Renal cortex interstitium (tissue), 15 donors: ENCODE measurements around the gene KLHL24. TPM values are rescaled to one million over a fixed set of nuclear protein-coding genes. Genes with fewer than 3 reads are reported as not detected.
"Not testable (repeated sequence)": the region's sequence is repeated elsewhere in the genome, so short reads cannot be mapped to it uniquely, and the experiment has no call there.

Experiments used
- DNase-seq, 11 donors: peaks; one replicate each; pipeline ENCODE4 v3.0.0-alpha.2; 2013; ENCODE audit warnings: low read depth in 9 of 11, low spot score in 4 of 11; ENCODE audit errors: extremely low read depth in 1 of 11
- long read RNA-seq, 16 experiments: transcript quantifications; one replicate each; lab custom pipeline, GENCODE V29; 2026
- polyA plus RNA-seq, 3 donors: library from polyadenylated mRNA; unstranded; fragments of 120-200 nt; gene quantifications; one replicate each; pipeline ENCODE4 v1.2.1, GENCODE V29; 2013; ENCODE audit not compliant: insufficient read length in 3 of 3

Gene KLHL24
- 10 to 100 TPM; 42.7 to 63.2 (median 50.8) TPM for polyA plus RNA-seq
- long read RNA-seq, donor 1, partial matches to known transcripts = 5 of 9 reads
- long read RNA-seq, donor 1, other reads (novel, unspliced or antisense) = 0 of 9 reads
- long read RNA-seq, donor 2, partial matches to known transcripts = 17 of 19 reads
- long read RNA-seq, donor 2, other reads (novel, unspliced or antisense) = 0 of 19 reads
- long read RNA-seq, donor 3, full-length matches to known transcripts = 7 of 7 reads
- long read RNA-seq, donor 3, partial matches to known transcripts = 0 of 7 reads
- long read RNA-seq, donor 3, other reads (novel, unspliced or antisense) = 0 of 7 reads
- long read RNA-seq, donor 4, partial matches to known transcripts = 0 of 4 reads
- long read RNA-seq, donor 4, other reads (novel, unspliced or antisense) = 0 of 4 reads
- long read RNA-seq, donor 5 = 0 reads
- long read RNA-seq, donor 6, partial matches to known transcripts = 0 of 3 reads
- long read RNA-seq, donor 6, other reads (novel, unspliced or antisense) = 0 of 3 reads
- long read RNA-seq, donor 7, partial matches to known transcripts = 0 of 3 reads
- long read RNA-seq, donor 7, other reads (novel, unspliced or antisense) = 0 of 3 reads
- long read RNA-seq, donor 8, partial matches to known transcripts = 12 of 17 reads
- long read RNA-seq, donor 8, other reads (novel, unspliced or antisense) = 0 of 17 reads
- long read RNA-seq, donor 9, partial matches to known transcripts = 0 of 4 reads
- long read RNA-seq, donor 9, other reads (novel, unspliced or antisense) = 0 of 4 reads
- long read RNA-seq, donor 10, partial matches to known transcripts = 12 of 17 reads
- long read RNA-seq, donor 10, other reads (novel, unspliced or antisense) = 0 of 17 reads
- long read RNA-seq, donor 11, full-length matches to known transcripts = 4 of 12 reads
- long read RNA-seq, donor 11, partial matches to known transcripts = 8 of 12 reads
- long read RNA-seq, donor 11, other reads (novel, unspliced or antisense) = 0 of 12 reads
- long read RNA-seq, donor 12, partial matches to known transcripts = 0 of 2 reads
- long read RNA-seq, donor 12, other reads (novel, unspliced or antisense) = 0 of 2 reads
- long read RNA-seq, donor 13, partial matches to known transcripts = 14 of 19 reads
- long read RNA-seq, donor 13, other reads (novel, unspliced or antisense) = 0 of 19 reads
- long read RNA-seq, donor 14, partial matches to known transcripts = 0 of 8 reads
- long read RNA-seq, donor 14, other reads (novel, unspliced or antisense) = 0 of 8 reads
- long read RNA-seq, donor 15, full-length matches to known transcripts = 2 of 2 reads
- long read RNA-seq, donor 15, partial matches to known transcripts = 0 of 2 reads
- long read RNA-seq, donor 15, other reads (novel, unspliced or antisense) = 0 of 2 reads
- long read RNA-seq, donor 16, full-length matches to known transcripts = 16 of 34 reads
- long read RNA-seq, donor 16, partial matches to known transcripts = 18 of 34 reads
- long read RNA-seq, donor 16, other reads (novel, unspliced or antisense) = 0 of 34 reads

GRCh38 chr3:183635431-183636220 lies at the start of gene KLHL24:
Gene KLHL24, plus strand, starts transcription at chr3:183635623. Its CDS starts 14,734 bp downstream, at chr3:183650357.
- peak; percentile 83 to 95 (median 91) for DNase-seq

DNA sequence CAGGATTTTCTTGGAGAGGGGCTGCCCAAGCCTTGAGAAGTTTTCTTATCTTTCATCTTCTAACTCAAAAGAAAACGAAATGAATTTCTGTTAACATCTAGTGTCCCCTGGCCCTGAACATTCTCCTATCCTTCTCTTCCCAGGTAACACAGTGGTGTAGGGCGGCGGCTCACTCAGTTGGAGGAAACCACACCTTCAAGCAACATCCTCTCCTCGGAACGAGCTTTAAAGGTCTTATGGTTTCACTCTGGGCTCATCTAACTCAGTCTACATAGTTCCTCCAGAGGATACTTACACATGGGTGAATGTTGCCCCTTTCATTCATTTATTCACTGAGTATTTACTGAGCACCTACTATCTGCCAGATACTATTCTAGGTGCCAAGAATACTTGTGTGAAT lies 48.9 kb upstream of the KLHL24 start:
- no peak for DNase-seq

- DNase-seq = no peak
These were observed 48.1 kb upstream of the KLHL24 start for GRCh38 chr3:183587336-183587735.

DNA sequence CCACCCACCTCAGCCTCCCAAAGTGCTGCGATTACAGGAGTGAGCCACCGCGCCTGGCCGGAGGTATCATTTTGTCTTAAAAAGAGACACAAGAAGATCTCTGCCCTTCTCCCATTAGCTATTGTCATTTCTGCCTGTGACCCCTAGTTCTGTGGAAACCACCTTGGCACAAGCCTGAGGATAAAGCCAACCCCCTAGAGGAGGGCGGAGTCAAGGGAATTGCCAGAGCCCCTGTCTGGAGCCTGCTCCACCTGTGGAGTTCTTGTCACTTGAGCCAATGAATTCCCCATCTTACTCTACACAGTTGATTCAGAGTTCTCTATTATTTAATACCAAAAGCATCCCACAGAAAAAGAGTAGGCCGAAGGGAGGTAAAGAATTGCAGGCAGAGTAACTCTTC lies 45.0 kb upstream of the KLHL24 start:
- no peak for DNase-seq

- DNase-seq = no peak
These were observed 43.4 kb upstream of the KLHL24 start for GRCh38 chr3:183591881-183592521.

DNA sequence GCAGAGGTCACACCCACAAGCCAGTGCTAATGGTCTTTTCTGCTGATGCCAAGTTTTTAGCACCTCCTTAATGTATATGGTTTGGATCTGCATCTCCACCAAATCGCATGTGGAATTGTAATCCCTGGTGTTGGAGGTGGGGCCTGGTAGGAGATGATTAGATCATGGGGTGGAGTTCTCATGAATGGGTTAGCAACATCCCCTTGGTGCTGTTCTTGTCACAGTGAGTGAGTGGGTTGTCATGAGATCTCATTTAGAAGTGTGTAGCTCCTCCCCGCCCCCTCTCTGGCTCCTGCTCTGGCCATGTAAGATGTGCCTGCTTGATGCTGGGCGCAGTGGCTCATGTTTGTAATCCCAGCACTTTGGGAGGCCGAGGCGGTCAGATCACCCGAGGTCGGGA lies 42.6 kb upstream of the KLHL24 start:
- no peak for DNase-seq

- DNase-seq = no peak
These were observed 40.8 kb upstream of the KLHL24 start for GRCh38 chr3:183594636-183595035.

DNA sequence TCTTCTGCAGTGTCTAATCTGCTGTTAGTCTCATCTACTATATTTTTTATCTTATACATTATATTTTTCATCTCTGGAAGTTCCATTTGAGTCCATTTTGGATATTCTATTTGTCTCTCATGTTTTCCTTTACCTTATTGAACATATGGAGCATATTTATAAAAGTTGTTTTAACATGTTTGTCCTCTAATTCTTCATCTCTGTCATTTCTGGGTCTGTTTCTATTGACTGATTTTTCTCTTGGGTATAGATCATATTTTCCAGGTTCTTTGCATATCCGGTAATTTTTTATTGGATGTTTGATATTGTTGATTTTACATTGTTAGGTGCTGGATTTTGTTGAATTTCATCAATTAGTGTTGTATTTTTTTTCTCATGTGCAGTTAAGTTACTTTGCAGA lies 37.5 kb upstream of the KLHL24 start:
- no peak for DNase-seq

DNA sequence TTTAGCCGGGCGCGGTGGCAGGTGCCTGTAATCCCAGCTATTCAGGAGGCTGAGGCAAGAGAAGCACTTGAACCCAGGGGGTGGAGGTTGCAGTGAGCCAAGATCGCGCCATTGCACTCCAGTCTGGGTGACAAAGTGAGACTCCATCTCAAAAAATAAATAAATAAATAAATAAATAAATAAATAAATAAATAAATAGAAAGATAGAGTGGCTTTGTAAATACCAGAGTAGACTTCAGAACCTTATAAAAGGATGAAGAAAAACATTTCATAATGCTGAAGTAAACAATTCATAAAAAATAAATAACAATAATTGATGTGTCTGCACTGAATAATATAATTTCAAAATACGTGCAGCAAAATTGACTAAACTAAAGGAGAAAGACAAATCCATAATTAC lies 24.1 kb upstream of the KLHL24 start:
- not testable (repeated sequence) for DNase-seq

GRCh38 chr3:183613366-183614285 lies 21.8 kb upstream of the KLHL24 start:
- DNase-seq = no peak

DNA sequence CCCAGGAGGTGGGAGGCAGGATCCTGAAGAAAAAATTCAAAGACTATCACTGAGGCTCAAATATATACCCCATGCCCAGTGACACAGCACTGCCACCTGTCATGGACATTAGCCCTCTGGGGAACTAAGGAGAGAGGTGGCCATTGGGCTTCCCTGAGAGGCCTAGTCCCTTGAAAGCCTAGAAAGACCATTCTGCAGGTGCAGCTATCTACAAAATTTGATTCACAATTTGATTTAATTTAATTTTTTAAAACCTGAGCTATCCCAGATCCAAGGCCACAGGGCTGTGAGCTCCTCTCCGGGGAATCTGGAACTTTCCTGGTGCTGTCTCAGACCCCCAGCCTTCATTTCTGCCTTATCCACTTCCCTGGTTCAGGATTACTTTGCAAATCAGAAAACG lies 16.9 kb upstream of the KLHL24 start:
- DNase-seq = no peak

DNA sequence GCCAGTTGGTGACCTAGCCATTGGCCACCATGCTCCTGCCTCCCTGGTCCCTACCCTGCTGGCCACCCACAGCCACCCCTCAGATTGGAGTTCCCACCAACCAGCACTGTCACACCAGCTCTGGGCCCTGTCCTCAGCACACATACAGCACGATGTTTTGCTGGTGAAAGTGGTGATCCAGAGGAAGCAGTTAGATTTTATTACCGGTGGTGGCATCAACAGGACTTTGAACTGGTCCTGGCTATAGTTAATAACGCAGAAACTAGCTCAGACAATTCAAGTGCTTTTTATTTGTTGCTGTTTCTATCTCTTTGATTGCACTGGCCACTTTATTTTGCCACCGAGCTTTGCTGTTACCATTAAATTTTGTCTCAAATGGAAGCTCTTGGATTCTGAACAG lies 16.4 kb upstream of the KLHL24 start:
- no peak for DNase-seq

DNA sequence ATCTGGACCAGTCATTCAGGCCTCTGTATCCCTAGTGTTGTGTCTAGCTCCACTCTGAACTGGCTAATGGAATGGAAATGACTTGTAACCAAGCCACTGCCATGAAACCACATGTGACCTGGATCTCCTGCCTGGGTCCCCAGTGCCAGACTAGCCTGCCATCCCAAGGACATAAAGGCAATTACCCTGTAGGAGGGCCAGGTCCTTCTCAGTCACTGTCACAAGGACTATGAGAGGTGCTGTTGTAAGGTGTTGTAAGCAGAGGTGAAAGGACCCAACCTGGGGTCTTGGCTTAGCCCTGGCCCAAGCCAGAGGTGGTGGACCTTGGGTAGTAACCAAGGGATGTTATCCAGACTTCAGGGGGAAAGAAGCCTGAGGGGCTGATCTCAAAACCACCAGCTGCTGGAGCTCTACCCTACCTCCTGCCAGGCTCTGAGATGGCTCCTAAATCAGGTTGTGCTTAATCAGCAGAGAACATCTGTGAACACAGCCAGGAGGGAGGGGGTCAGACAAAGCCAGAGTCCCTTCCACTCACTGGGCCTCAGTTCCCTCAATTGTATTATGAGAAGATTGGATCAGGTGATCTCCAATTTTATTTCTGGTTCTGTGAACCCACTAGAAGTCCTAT lies 15.7 kb upstream of the KLHL24 start:
- no peak for DNase-seq

- no peak for DNase-seq
These were observed 15.2 kb upstream of the KLHL24 start for GRCh38 chr3:183620252-183620628.

- not testable (repeated sequence) for DNase-seq
These were observed 12.9 kb upstream of the KLHL24 start for GRCh38 chr3:183622473-183622872.

DNA sequence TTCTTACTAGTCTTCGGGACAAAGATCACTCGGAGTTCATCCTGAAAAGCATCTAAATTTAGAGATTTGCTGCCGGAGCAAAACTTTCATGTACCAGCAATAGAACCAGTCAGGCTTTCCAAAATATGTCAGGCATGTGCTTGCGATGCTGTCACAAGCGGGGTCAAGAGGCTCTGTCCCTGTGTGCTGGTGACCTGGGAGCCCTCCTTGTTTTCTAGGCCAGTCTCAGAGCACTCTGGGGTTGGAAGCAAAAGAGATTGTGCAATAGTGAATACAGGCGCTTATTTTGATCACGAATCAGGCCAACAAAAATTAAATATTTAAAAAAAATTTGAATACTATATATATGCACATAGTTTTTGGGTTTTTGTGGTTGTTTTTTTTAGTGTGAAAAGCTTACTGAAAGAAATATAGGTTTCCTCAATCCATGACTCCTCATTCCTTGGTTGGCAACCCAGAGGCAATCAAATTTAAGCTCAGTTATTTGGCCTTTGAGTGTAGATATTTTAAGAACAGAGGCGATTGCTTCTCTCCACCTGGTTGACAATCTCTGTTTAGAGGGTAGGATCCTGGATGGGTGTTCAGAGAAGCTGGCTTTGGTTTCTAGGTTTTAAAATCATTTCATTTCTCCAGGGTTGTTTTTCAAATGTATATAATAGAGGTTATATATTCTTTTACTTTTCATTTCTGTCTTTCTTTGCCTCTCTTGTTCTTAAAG lies 8.4 kb upstream of the KLHL24 start:
- no peak for DNase-seq
